Parathyroid adenoma (tissue), 2 donors: ENCODE measurements around the gene PLCH2.

ENCODE experiments used
- H2AFZ ChIP-seq: fragments of 300-600 bp; sonication (generic); one replicate; pipeline ENCODE4 v1.7.0; 2017; ENCODE audit warnings: antibody characterized with exemption, mild to moderate bottlenecking
- H3K27ac ChIP-seq: fragments of 300-600 bp; sonication (generic); one replicate; pipeline ENCODE4 v1.7.0; 2017
- H3K27me3 ChIP-seq: fragments of 300-600 bp; sonication (generic); one replicate; pipeline ENCODE4 v1.7.0; 2017; ENCODE audit warnings: low read length; ENCODE audit not compliant: control insufficient read depth, insufficient read depth
- H3K36me3 ChIP-seq: fragments of 300-600 bp; sonication (generic); one replicate; pipeline ENCODE4 v1.7.0; 2017; ENCODE audit warnings: low read length; ENCODE audit not compliant: control insufficient read depth, insufficient read depth
- H3K4me1 ChIP-seq: fragments of 300-600 bp; sonication (generic); one replicate; pipeline ENCODE4 v1.7.0; 2017; ENCODE audit warnings: control low read depth
- H3K4me2 ChIP-seq: fragments of 300-600 bp; sonication (generic); one replicate; pipeline ENCODE4 v1.7.0; 2017; ENCODE audit warnings: low read length
- H3K4me3 ChIP-seq: fragments of 300-600 bp; sonication (generic); one replicate; pipeline ENCODE4 v1.7.0; 2017; ENCODE audit warnings: low read depth, low read length
- H3K79me2 ChIP-seq: fragments of 300-600 bp; sonication (generic); one replicate; pipeline ENCODE4 v1.7.0; 2017; ENCODE audit warnings: control low read depth
- H3K9ac ChIP-seq: fragments of 300-600 bp; sonication (generic); one replicate; pipeline ENCODE4 v1.7.0; 2017; ENCODE audit warnings: mild to moderate bottlenecking
- H3K9me3 ChIP-seq: fragments of 300-600 bp; sonication (generic); one replicate; pipeline ENCODE4 v1.7.0; 2017; ENCODE audit warnings: low read length; ENCODE audit not compliant: control insufficient read depth
- CTCF ChIP-seq: fragments of 300-600 bp; sonication (generic); IDR thresholded peaks from one replicate; pipeline ENCODE4 v1.7.0; 2017; ENCODE audit warnings: antibody characterized with exemption, mild to moderate bottlenecking
- donor health status: primary hyperparathyroidism.

The PLCH2 gene

GRCh38 chr1:2460996-2461751, 14.9 kb upstream of the PLCH2 start:
- no peak for TF ChIP-seq CTCF
- H2AFZ ChIP-seq: no peak overlapping the region
- H3K27ac ChIP-seq: peak overlapping the region; percentile 56
- peaks cover 15% of the 10 kb centered on the region for H3K4me1 ChIP-seq
- H3K27me3 ChIP-seq: no peaks in the 10 kb centered on the region
- no peaks in the 10 kb centered on the region for H3K9me3 ChIP-seq
- H3K79me2 ChIP-seq: no peaks in the 10 kb centered on the region
- no peaks in the 10 kb centered on the region for H3K36me3 ChIP-seq
- H3K9ac ChIP-seq: no peak overlapping the region
- no peak overlapping the region for H3K4me2 ChIP-seq
- H3K4me3 ChIP-seq: no peak overlapping the region

GRCh38 chr1:2462819-2463218, 13.3 kb upstream of the PLCH2 start:
- no peaks in the 10 kb centered on the region for H3K27me3 ChIP-seq
- no peak for TF ChIP-seq CTCF
- H3K9me3 ChIP-seq: no peaks in the 10 kb centered on the region

GRCh38 chr1:2463396-2463795, 12.7 kb upstream of the PLCH2 start:
- no peak overlapping the region for H3K27ac ChIP-seq
- TF ChIP-seq CTCF: no peak
- no peaks in the 10 kb centered on the region for H3K27me3 ChIP-seq
- no peak overlapping the region for H3K9ac ChIP-seq
- H3K79me2 ChIP-seq: no peaks in the 10 kb centered on the region
- H3K9me3 ChIP-seq: no peaks in the 10 kb centered on the region
- H3K4me1 ChIP-seq: peaks cover 19% of the 10 kb centered on the region
- no peaks in the 10 kb centered on the region for H3K36me3 ChIP-seq
- no peak overlapping the region for H3K4me3 ChIP-seq
- peak overlapping the region; percentile 16 for H2AFZ ChIP-seq
- no peak overlapping the region for H3K4me2 ChIP-seq

More at GRCh38 chr1:2462819-2463218, 13.3 kb upstream of the PLCH2 start:
- Histone ChIP-seq H3K27ac (no peak overlapping the region), H2AFZ (no peak overlapping the region), H3K9ac (no peak overlapping the region), H3K4me3 (no peak overlapping the region), H3K79me2 (no peaks in the 10 kb centered on the region), H3K36me3 (no peaks in the 10 kb centered on the region), H3K4me2 (no peak overlapping the region), H3K4me1 (peaks cover 19% of the 10 kb centered on the region)

- Histone ChIP-seq H3K27me3 (peaks cover 3% of the 10 kb centered on the region), H3K36me3 (no peaks in the 10 kb centered on the region), H3K4me2 (no peak overlapping the region), H3K4me1 (peaks cover 9% of the 10 kb centered on the region), H2AFZ (no peak overlapping the region), H3K27ac (no peak overlapping the region), H3K9me3 (no peaks in the 10 kb centered on the region), H3K79me2 (no peaks in the 10 kb centered on the region), H3K9ac (no peak overlapping the region), H3K4me3 (no peak overlapping the region)
- no peak for TF ChIP-seq CTCF
Measured at GRCh38 chr1:2465371-2466269, 10.5 kb upstream of the PLCH2 start.
